ENCODE data around the gene CDCA8. TPM values are rescaled to one million over a fixed set of nuclear protein-coding genes. Genes with fewer than 3 reads are reported as not detected.

Gene CDCA8
- total RNA-seq, 1 experiment from 2014 or later, result 48.5 TPM

GRCh38 chr1:37739222-37739621, 46.9 kb downstream of the CDCA8 start:
- Histone ChIP-seq H3K4me1 (ENCODE audit: insufficient read depth, low read length) (no peaks in the 10 kb centered on the region), H3K27ac (ENCODE audit: insufficient read length, low read depth, low read length) (no peak overlapping the region), H3T11ph (ENCODE audit: low read length) (no peak overlapping the region), H3K4me2 (ENCODE audit: insufficient read depth, insufficient read length, low read length) (no peak overlapping the region), H4K5ac (ENCODE audit: insufficient read length, low read depth, low read length) (no peak overlapping the region), H3K9me3 (ENCODE audit: control insufficient read depth, low read depth, low read length) (no peaks in the 10 kb centered on the region), H3K56ac (ENCODE audit: insufficient read length, low read depth, low read length) (no peak overlapping the region), H3K23ac (ENCODE audit: insufficient read length, low read depth, low read length) (no peak overlapping the region), H2AK5ac (ENCODE audit: insufficient read length, low read length) (no peak overlapping the region), H4K8ac (replicated peaks; ENCODE audit: insufficient read length, low read depth, low read length) (no peak overlapping the region), H3K27me3 (ENCODE audit: insufficient read depth, low read length) (no peaks in the 10 kb centered on the region), H3K23me2 (ENCODE audit: insufficient read length, low read depth, low read length, poor library complexity, severe bottlenecking) (peaks cover 4% of the 10 kb centered on the region), H2AFZ (ENCODE audit: low read length) (no peak overlapping the region), H2BK15ac (ENCODE audit: low read depth, low read length) (no peak overlapping the region), H3K4ac (ENCODE audit: low read depth, low read length) (no peak overlapping the region), H3K79me1 (ENCODE audit: insufficient read depth, low read depth, low read length, poor library complexity, severe bottlenecking) (no peaks in the 10 kb centered on the region), H2BK12ac (ENCODE audit: insufficient read length, low read depth, low read length) (no peak overlapping the region), H3K14ac (ENCODE audit: insufficient read depth, low read length) (no peak overlapping the region), H2BK20ac (ENCODE audit: low read depth, low read length, poor library complexity, severe bottlenecking) (no peak overlapping the region), H4K91ac (ENCODE audit: insufficient read length, low read depth, low read length) (no peak overlapping the region), H3K9ac (ENCODE audit: extremely low read depth, insufficient read length, low read length) (no peak overlapping the region), H3K79me2 (ENCODE audit: insufficient read depth, low read length) (no peaks in the 10 kb centered on the region), H2BK120ac (ENCODE audit: low read depth, low read length, poor library complexity, severe bottlenecking) (no peak overlapping the region), H2BK5ac (ENCODE audit: insufficient read length, low read length) (no peak overlapping the region), H4K20me1 (ENCODE audit: control insufficient read depth, insufficient read depth, insufficient read length) (no peaks in the 10 kb centered on the region), H3K18ac (ENCODE audit: insufficient read length, low read depth, low read length) (no peak overlapping the region)
- Mint-ChIP-seq H3K36me3 (ENCODE audit: insufficient read depth in 1 of 3, low read depth in 3 of 3) (no peaks in the 10 kb centered on the region), H3K27me3 (ENCODE audit: low read depth) (peaks cover 66% of the 10 kb centered on the region), H3K9me3 (no peaks in the 10 kb centered on the region), H3K4me3 (no peak overlapping the region), H3K4me1 (peaks cover 6 to 10% of the 10 kb centered on the region in 2 experiments; a peak in 3 of 4 replicates), H3K27ac (no peak overlapping the region)
- DNase-seq, result no peak
- no CpG with 5 or more reads among the region's 2 CpGs for WGBS (ENCODE audit: extremely low coverage, insufficient read length, low lambda C conversion rate)
- TF ChIP-seq, protein P1, sequence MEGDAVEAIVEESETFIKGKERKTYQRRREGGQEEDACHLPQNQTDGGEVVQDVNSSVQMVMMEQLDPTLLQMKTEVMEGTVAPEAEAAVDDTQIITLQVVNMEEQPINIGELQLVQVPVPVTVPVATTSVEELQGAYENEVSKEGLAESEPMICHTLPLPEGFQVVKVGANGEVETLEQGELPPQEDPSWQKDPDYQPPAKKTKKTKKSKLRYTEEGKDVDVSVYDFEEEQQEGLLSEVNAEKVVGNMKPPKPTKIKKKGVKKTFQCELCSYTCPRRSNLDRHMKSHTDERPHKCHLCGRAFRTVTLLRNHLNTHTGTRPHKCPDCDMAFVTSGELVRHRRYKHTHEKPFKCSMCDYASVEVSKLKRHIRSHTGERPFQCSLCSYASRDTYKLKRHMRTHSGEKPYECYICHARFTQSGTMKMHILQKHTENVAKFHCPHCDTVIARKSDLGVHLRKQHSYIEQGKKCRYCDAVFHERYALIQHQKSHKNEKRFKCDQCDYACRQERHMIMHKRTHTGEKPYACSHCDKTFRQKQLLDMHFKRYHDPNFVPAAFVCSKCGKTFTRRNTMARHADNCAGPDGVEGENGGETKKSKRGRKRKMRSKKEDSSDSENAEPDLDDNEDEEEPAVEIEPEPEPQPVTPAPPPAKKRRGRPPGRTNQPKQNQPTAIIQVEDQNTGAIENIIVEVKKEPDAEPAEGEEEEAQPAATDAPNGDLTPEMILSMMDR (conservative IDR thresholded peaks at IDR 0.05), result no peak
